Liver (tissue), 9 donors: ENCODE data around the gene UBQLN3. TPM values are rescaled to one million over a fixed set of nuclear protein-coding genes. Genes with fewer than 3 reads are reported as not detected.

Experiments
- DNase-seq: peaks from one replicate; pipeline ENCODE4 v3.0.0-alpha.2; 2017; ENCODE audit warnings: low spot score
- H3K27ac ChIP-seq, 2 donors: one replicate each; pipeline ENCODE4 v1.7.0; 2013; ENCODE audit warnings: inconsistent platforms in 2 of 2, low read length in 2 of 2, control low read depth in 1 of 2, low read depth in 1 of 2, mild to moderate bottlenecking in 1 of 2
- H3K27me3 ChIP-seq, 4 donors: one replicate each; pipeline versions ENCODE4 v1.6.1 to v1.7.0; 2013; ENCODE audit warnings: low read length in 3 of 4, inconsistent platforms in 1 of 4, mild to moderate bottlenecking in 1 of 4, moderate library complexity in 1 of 4; ENCODE audit not compliant: control insufficient read depth in 4 of 4, insufficient read depth in 4 of 4
- H3K36me3 ChIP-seq, 4 donors: one replicate each; pipeline versions ENCODE4 v1.6.1 to v1.7.0; 2013; ENCODE audit warnings: low read length in 3 of 4, mild to moderate bottlenecking in 3 of 4, low read depth in 1 of 4, moderate library complexity in 1 of 4; ENCODE audit not compliant: control insufficient read depth in 4 of 4, insufficient read depth in 3 of 4
- H3K4me1 ChIP-seq, 4 donors: one replicate each; pipeline versions ENCODE4 v1.6.1 to v1.7.0; 2013; ENCODE audit warnings: low read length in 3 of 4, mild to moderate bottlenecking in 3 of 4, moderate library complexity in 1 of 4; ENCODE audit not compliant: control insufficient read depth in 4 of 4, insufficient read depth in 4 of 4
- H3K4me3 ChIP-seq, 3 donors: one replicate each; pipeline versions ENCODE4 v1.6.1 to v1.7.0; 2013; ENCODE audit warnings: low read length in 3 of 3, control low read depth in 1 of 3, low read depth in 1 of 3, mild to moderate bottlenecking in 1 of 3
- H3K9ac ChIP-seq, 2 donors: one replicate each; pipeline ENCODE4 v1.7.0; 2013; ENCODE audit warnings: low read length in 2 of 2, mild to moderate bottlenecking in 2 of 2, moderate library complexity in 2 of 2, control low read depth in 1 of 2, low read depth in 1 of 2
- H3K9me3 ChIP-seq, 4 donors: one replicate each; pipeline versions ENCODE4 v1.6.1 to v1.7.0; 2013; ENCODE audit warnings: low read length in 3 of 4; ENCODE audit not compliant: control insufficient read depth in 4 of 4
- ATF3 ChIP-seq: IDR thresholded peaks from 2 replicates; pipeline ENCODE4 v1.6.1; 2016; ENCODE audit warnings: antibody characterized with exemption
- EGR1 ChIP-seq, 2 donors: IDR thresholded peaks; 2 replicates each; pipeline ENCODE4 v1.6.1; 2016 to 2018; ENCODE audit warnings: antibody characterized with exemption in 2 of 2, low read depth in 2 of 2
- FOXA1 ChIP-seq: IDR thresholded peaks from 2 replicates; pipeline ENCODE4 v1.6.1; 2016; ENCODE audit warnings: antibody characterized with exemption
- FOXA2 ChIP-seq: IDR thresholded peaks from 2 replicates; pipeline ENCODE4 v1.6.1; 2016; ENCODE audit warnings: antibody characterized with exemption
- GABPA ChIP-seq, 2 donors: IDR thresholded peaks in 1 of 2; conservative IDR thresholded peaks in 1 of 2; 2 replicates each; pipeline ENCODE4 v1.6.1; 2016; ENCODE audit warnings: antibody characterized with exemption in 2 of 2, mild to moderate bottlenecking in 1 of 2, moderate library complexity in 1 of 2
- HNF4A ChIP-seq, 2 donors: conservative IDR thresholded peaks; 2 replicates each; pipeline ENCODE4 v1.6.1; 2016; ENCODE audit warnings: antibody characterized with exemption in 2 of 2, mild to moderate bottlenecking in 2 of 2
- JUND ChIP-seq, 2 donors: IDR thresholded peaks; 2 replicates each; pipeline ENCODE4 v1.6.1; 2016; ENCODE audit warnings: antibody characterized with exemption in 2 of 2
- MAX ChIP-seq: IDR thresholded peaks from 2 replicates; pipeline ENCODE4 v1.6.1; 2016; ENCODE audit warnings: antibody characterized with exemption
- NR2F2 ChIP-seq: IDR thresholded peaks from 2 replicates; pipeline ENCODE4 v1.6.1; 2016; ENCODE audit warnings: antibody characterized with exemption
- RAD21 ChIP-seq, 2 donors: IDR thresholded peaks; 2 replicates each; pipeline ENCODE4 v1.6.1; 2016; ENCODE audit warnings: antibody characterized with exemption in 2 of 2, mild to moderate bottlenecking in 2 of 2
- REST ChIP-seq: IDR thresholded peaks from 2 replicates; pipeline ENCODE4 v1.6.1; 2016; ENCODE audit warnings: antibody characterized with exemption, mild to moderate bottlenecking
- RXRA ChIP-seq, 2 donors: IDR thresholded peaks; 2 replicates each; pipeline ENCODE4 v1.6.1; 2017 to 2018; ENCODE audit warnings: antibody characterized with exemption in 2 of 2, mild to moderate bottlenecking in 1 of 2
- SP1 ChIP-seq: IDR thresholded peaks from 2 replicates; pipeline ENCODE4 v1.6.1; 2018; ENCODE audit warnings: antibody characterized with exemption, mild to moderate bottlenecking
- TAF1 ChIP-seq: conservative IDR thresholded peaks from 2 replicates; pipeline ENCODE4 v1.6.1; 2016; ENCODE audit warnings: antibody characterized with exemption, mild to moderate bottlenecking
- YY1 ChIP-seq: IDR thresholded peaks from 2 replicates; pipeline ENCODE4 v1.6.1; 2016; ENCODE audit warnings: antibody characterized with exemption, mild to moderate bottlenecking
- ZBTB33 ChIP-seq: IDR thresholded peaks from 2 replicates; pipeline ENCODE4 v1.6.1; 2016; ENCODE audit warnings: antibody characterized with exemption
- WGBS: extraction: QIAGEN DNeasy Blood & Tissue Kit; methylation state at CpG from one replicate; pipeline ENCODE4 v1.1.7; 2013; 5-methylcytosine and 5-hydroxymethylcytosine counted together
- polyA plus RNA-seq, 2 donors: library from polyadenylated mRNA; stranded (reverse) in 1 of 2; unstranded in 1 of 2; fragments of 200-250 nt in 1 of 2; fragments of >200 nt in 1 of 2; fragmentation: Nextera tagmentation in 1 of 2; extraction: Ambion mirVana in 1 of 2; gene quantifications; one replicate each; pipeline versions ENCODE4 v1.2.1 to v1.2.3, GENCODE V29; 2013 to 2015
- total RNA-seq, 2 donors: library from RNA; depleted of rRNA; stranded (reverse); fragments of >200 nt; gene quantifications; one replicate each; pipeline ENCODE4 v1.2.3, GENCODE V29; 2014
- donor health status: healthy.
- donor health status: healthy.
- donor health status: healthy.
- donor health status: healthy.
- donor health status: healthy.

The UBQLN3 gene
- total and polyA plus RNA-seq, 4 donors = 0.09 to 0.33 TPM; not detected in 2

GRCh38 chr11:5516599-5516998 is 6.8 kb upstream of the UBQLN3 start, which contains the start of gene UBQLNL:
Gene UBQLNL (minus strand): TSS chr11:5516699. CDS start chr11:5516441, 258 bp downstream.
- no peak for DNase-seq
- H3K9me3 ChIP-seq = no peaks in the 10 kb centered on the region
- WGBS = 96% methylated on average over 2 of the region's 2 CpGs

GRCh38 chr11:5514841-5515240 is 5.1 kb upstream of the UBQLN3 start:
- H3K27ac ChIP-seq = no peak overlapping the region
- H3K4me1 ChIP-seq = no peaks in the 10 kb centered on the region
- no peaks in the 10 kb centered on the region for H3K36me3 ChIP-seq
- DNase-seq = no peak
- H3K9me3 ChIP-seq = no peaks in the 10 kb centered on the region
- no peaks in the 10 kb centered on the region for H3K27me3 ChIP-seq
- no peak overlapping the region for H3K9ac ChIP-seq
- no peak for TF ChIP-seq TAF1
- no peak for TF ChIP-seq JUND (IDR thresholded peaks at IDR 0.05)
- no peak for TF ChIP-seq RXRA (IDR thresholded peaks at IDR 0.05)
- TF ChIP-seq YY1 = no peak
- no peak for TF ChIP-seq GABPA (IDR thresholded peaks at IDR 0.05 in 1 of 2, conservative IDR thresholded peaks at IDR 0.05 in 1 of 2)
- no peak for TF ChIP-seq FOXA1
- TF ChIP-seq NR2F2 = no peak
- TF ChIP-seq SP1 = no peak
- TF ChIP-seq HNF4A (conservative IDR thresholded peaks at IDR 0.05) = no peak
- no peak for TF ChIP-seq ZBTB33
- H3K4me3 ChIP-seq = no peak overlapping the region

More at GRCh38 chr11:5516599-5516998, 6.8 kb upstream of the UBQLN3 start, which contains the start of gene UBQLNL:
- H3K27me3 ChIP-seq = no peaks in the 10 kb centered on the region
- H3K27ac ChIP-seq = no peak within 1 kb of the TSS
- H3K4me3 ChIP-seq = no peak within 1 kb of the TSS
- H3K36me3 ChIP-seq = no peaks in the 10 kb centered on the region
- H3K4me1 ChIP-seq = no peaks in the 10 kb centered on the region
- H3K9ac ChIP-seq = no peak within 1 kb of the TSS
- TF ChIP-seq YY1 (no peak), EGR1 (IDR thresholded peaks at IDR 0.05; ENCODE audit: low read depth in 2 of 2) (no peak), GABPA (IDR thresholded peaks at IDR 0.05 in 1 of 2, conservative IDR thresholded peaks at IDR 0.05 in 1 of 2) (no peak), TAF1 (no peak), FOXA2 (no peak), RXRA (IDR thresholded peaks at IDR 0.05) (no peak), RAD21 (IDR thresholded peaks at IDR 0.05) (no peak), JUND (IDR thresholded peaks at IDR 0.05) (no peak), ATF3 (no peak), NR2F2 (no peak), MAX (no peak), REST (no peak)
